ENCODE measurements around the gene SLC49A3. TPM values are rescaled to one million over a fixed set of nuclear protein-coding genes. Genes with fewer than 3 reads are reported as not detected.

Gene SLC49A3
- total RNA-seq, 2 experiments from 2014 or later: 0.23 TPM; not detected in 1

DNA sequence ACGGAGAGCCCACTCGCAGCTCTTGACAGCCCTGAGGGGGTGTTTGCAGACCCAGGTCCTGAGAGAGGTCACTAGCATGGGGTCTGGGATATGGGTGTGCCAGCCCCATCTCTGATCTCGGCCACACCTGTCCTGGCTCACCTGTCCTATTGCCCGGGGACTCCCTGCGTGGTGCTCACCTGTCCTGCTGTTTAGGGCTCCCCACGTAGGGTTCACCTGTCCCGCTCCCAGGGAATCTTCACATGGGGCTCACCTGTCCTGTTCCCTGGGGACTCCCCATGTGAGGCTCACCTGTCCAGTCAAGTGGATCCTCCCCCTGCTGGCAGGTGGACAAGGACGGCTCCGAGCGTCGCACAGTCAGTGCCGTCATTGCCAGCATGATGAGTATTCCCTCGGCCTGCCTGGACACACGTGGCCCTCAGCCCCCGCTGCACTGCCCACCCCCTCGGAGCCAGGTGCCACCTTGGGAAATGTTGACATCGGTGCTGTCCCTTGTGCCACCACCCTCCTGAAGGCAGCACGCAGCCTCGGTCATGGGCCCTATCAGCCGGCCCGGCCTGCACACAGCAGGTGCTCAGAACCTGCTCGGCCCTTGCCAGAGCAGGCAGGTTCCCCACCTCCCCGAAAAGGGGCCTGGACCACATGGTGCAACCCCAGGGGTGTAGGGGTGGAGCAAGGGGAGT is 6.3 kb downstream of the SLC49A3 start:
- CTCF ChIA-PET: no interaction called here
- DNase-seq (no peak), ATAC-seq (no peak)
- H3K27me3 Mint-ChIP-seq: peaks cover 6% of the 10 kb centered on the region
- no peaks in the 10 kb centered on the region for H3K9me3 Mint-ChIP-seq
- peaks cover 7% of the 10 kb centered on the region for H3K4me1 Mint-ChIP-seq (ENCODE audit: low read depth)
- no peak overlapping the region for H3K27ac Mint-ChIP-seq
- TF ChIP-seq, protein P1, sequence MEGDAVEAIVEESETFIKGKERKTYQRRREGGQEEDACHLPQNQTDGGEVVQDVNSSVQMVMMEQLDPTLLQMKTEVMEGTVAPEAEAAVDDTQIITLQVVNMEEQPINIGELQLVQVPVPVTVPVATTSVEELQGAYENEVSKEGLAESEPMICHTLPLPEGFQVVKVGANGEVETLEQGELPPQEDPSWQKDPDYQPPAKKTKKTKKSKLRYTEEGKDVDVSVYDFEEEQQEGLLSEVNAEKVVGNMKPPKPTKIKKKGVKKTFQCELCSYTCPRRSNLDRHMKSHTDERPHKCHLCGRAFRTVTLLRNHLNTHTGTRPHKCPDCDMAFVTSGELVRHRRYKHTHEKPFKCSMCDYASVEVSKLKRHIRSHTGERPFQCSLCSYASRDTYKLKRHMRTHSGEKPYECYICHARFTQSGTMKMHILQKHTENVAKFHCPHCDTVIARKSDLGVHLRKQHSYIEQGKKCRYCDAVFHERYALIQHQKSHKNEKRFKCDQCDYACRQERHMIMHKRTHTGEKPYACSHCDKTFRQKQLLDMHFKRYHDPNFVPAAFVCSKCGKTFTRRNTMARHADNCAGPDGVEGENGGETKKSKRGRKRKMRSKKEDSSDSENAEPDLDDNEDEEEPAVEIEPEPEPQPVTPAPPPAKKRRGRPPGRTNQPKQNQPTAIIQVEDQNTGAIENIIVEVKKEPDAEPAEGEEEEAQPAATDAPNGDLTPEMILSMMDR (IDR thresholded peaks at IDR 0.05): no peak
- POLR2A ChIA-PET: no interaction called here
- no peaks in the 10 kb centered on the region for H3K36me3 Mint-ChIP-seq (ENCODE audit: low read depth)
- intact Hi-C loops (cut with micrococcal nuclease): no loop called here
- no peak overlapping the region for H3K4me3 Mint-ChIP-seq

DNA sequence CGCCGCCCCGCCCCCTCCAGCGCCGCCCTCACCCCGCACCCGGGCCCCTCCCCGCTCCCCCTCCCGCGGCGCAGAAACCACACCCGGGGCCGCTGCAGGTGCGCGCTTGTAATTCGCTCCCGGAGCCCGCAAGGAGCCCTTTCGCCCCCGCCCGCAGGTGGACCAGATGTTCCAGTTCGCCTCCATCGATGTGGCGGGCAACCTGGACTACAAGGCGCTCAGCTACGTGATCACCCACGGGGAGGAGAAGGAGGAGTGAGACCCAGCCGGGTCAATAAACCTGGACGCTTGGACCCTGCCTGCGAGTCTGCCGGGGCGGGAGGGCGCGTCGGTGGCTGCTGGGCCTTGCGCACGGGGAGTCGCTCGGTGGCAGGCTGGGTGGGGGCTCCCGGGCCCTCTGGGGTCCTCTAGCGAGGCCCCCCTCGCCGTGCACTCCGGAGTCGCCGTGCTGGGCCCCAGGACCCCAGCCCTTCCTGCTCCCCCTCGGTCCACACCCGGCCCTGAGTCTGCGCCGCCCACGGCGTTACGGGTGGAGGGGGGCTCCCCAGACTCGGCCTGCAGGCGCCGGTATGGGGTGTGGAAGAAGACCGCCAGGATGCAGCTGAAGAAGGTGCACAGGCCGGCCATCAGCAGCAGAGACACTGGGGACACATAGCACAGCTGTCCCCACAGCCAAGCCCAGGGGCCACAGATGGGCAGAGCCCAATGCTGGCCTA is 7.1 kb downstream of the SLC49A3 start:
- Mint-ChIP-seq H3K9me3 (no peaks in the 10 kb centered on the region), H3K27ac (no peak overlapping the region), H3K4me3 (peak overlapping the region; percentile 45), H3K36me3 (ENCODE audit: low read depth) (no peaks in the 10 kb centered on the region), H3K27me3 (peaks cover 5% of the 10 kb centered on the region), H3K4me1 (ENCODE audit: low read depth) (peaks cover 7% of the 10 kb centered on the region)
- intact Hi-C loops (cut with micrococcal nuclease): no loop called here
- ATAC-seq: peak; percentile 25
- DNase-seq: peak; percentile 54
- TF ChIP-seq, protein P1 (IDR thresholded peaks at IDR 0.05): no peak
- CTCF ChIA-PET: no interaction called here
- POLR2A ChIA-PET: no interaction called here

DNA sequence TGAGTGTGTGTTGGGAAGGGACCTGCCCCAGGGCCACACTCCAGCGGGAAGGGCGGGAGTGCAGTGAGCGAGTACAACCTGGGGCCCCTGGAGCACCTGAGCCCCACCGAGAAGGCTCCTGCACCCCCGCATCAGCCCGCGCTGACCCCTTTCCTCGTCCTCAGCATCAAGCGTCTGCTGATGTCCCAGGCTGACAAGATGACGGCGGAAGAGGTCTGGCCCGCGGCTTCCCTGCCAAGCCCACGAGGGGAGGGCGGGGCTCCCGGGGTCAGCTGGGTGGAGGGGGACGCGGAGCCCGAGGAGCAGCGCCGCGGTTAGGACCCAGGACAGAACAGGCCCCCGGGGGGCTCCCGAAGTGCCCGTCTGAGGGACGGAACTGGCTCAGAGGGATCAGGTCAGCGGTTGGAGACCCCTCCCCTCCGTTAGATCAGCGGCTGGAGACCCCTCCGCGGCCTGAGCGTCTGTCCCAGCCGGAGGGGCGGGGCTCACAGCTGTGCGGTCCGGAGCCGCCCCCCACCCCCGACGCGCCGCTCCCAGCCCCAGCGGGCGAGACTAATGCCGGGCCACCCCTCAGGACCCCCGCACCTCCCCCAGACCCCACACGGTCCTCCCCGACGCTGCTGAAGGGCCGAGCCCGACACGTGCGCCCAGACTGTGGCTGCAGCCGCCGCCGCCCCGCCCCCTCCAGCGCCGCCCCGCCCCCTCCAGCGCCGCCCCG is 7.9 kb downstream of the SLC49A3 start:
- Mint-ChIP-seq H3K9me3 (no peaks in the 10 kb centered on the region), H3K27ac (peak overlapping the region; percentile 74), H3K36me3 (ENCODE audit: low read depth) (no peaks in the 10 kb centered on the region), H3K4me3 (peak overlapping the region; percentile 70), H3K27me3 (peaks cover 5% of the 10 kb centered on the region), H3K4me1 (ENCODE audit: low read depth) (peaks cover 8% of the 10 kb centered on the region)
- intact Hi-C loops (cut with micrococcal nuclease): no loop called here
- TF ChIP-seq, protein P1 (IDR thresholded peaks at IDR 0.05): no peak
- peak; percentile 79 for DNase-seq
- ChIA-PET CTCF (no interaction called here), POLR2A (interaction anchor here (0.6 kb wide), 1 partner anchor 198 kb away, joined by 3 read pairs; no protein-coding TSS in a partner anchor)
- ATAC-seq: peak; percentile 76

DNA sequence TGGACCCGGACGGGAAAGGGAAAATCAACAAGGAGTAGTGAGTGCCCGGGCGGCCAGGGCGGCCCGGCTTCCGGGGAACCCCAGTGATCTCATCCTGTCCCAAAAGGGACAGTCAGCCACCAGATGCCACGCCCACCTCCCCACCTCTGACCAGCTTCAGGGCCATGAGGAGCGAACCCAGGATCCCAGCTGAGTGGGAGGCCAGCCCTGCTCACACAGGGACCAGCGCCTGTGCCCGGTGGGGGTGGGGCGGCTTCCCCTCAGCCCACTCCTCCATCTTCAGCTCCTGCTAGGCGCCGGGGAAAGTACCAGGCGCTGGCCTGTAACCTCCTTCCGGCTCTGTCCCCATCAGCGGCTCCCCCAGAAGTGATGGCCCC is 8.4 kb downstream of the SLC49A3 start:
- H3K27me3 Mint-ChIP-seq: peaks cover 4% of the 10 kb centered on the region
- intact Hi-C loops (cut with micrococcal nuclease): no loop called here
- TF ChIP-seq, protein P1 (IDR thresholded peaks at IDR 0.05): no peak
- ChIA-PET CTCF (no interaction called here), POLR2A (interaction anchor here (0.6 kb wide), 1 partner anchor 199 kb away, joined by 3 read pairs; no protein-coding TSS in a partner anchor)
- no peaks in the 10 kb centered on the region for H3K9me3 Mint-ChIP-seq
- DNase-seq: peak; percentile 51
- H3K36me3 Mint-ChIP-seq (ENCODE audit: low read depth): no peaks in the 10 kb centered on the region
- peak; percentile 25 for ATAC-seq
- peaks cover 14% of the 10 kb centered on the region for H3K4me1 Mint-ChIP-seq (ENCODE audit: low read depth)
- peak overlapping the region; percentile 70 for H3K4me3 Mint-ChIP-seq
- H3K27ac Mint-ChIP-seq: peak overlapping the region; percentile 74

Data from activated CD8-positive, alpha-beta T cell treated with anti-CD3 and anti-CD28 coated beads for 36 hours (primary cell).